Chondrocyte (in vitro differentiated cells): ENCODE results near the gene AGBL4. TPM values are rescaled to one million over a fixed set of nuclear protein-coding genes. Genes with fewer than 3 reads are reported as not detected.

Source experiments
- DNase-seq: peaks from one replicate; pipeline ENCODE4 v3.0.0; 2021; ENCODE audit warnings: mixed read lengths, low spot score
- H3K27ac Mint-ChIP-seq: one replicate; pipeline ENCODE4 v1.8.0; 2021; ENCODE audit warnings: mild to moderate bottlenecking, moderate library complexity, mixed read lengths; ENCODE audit not compliant: unreplicated experiment
- H3K27me3 Mint-ChIP-seq: 2 replicates; pipeline ENCODE4 v1.8.0; 2021; ENCODE audit warnings: low read depth, mixed read lengths
- H3K36me3 Mint-ChIP-seq: 2 replicates; pipeline ENCODE4 v1.8.0; 2021; ENCODE audit warnings: low read depth, mixed read lengths
- H3K4me1 Mint-ChIP-seq: 2 replicates; pipeline ENCODE4 v1.8.0; 2021; ENCODE audit warnings: low read depth, mild to moderate bottlenecking, mixed read lengths
- H3K4me3 Mint-ChIP-seq: one replicate; pipeline ENCODE4 v1.8.0; 2021; ENCODE audit warnings: mild to moderate bottlenecking, moderate library complexity, mixed read lengths; ENCODE audit not compliant: unreplicated experiment
- H3K9me3 Mint-ChIP-seq: 2 replicates; pipeline ENCODE4 v1.8.0; 2021; ENCODE audit warnings: low read depth, mixed read lengths
- CTCF ChIP-seq: fragments of 200-600 bp; sonication (generic); IDR thresholded peaks from 2 replicates; pipeline ENCODE4 v1.5.0; 2021; ENCODE audit warnings: antibody characterized with exemption, mild to moderate bottlenecking, moderate library complexity
- total RNA-seq: library from RNA; stranded (reverse); gene quantifications from 3 replicates; pipeline ENCODE4 v1.2.1, GENCODE V29; 2021

AGBL4 gene
- total RNA-seq, 1 donor from 2014 or later, result not detected

- no peak overlapping the region for H3K4me3 Mint-ChIP-seq
- no peaks in the 10 kb centered on the region for H3K36me3 Mint-ChIP-seq
- TF ChIP-seq CTCF, result no peak
- no peaks in the 10 kb centered on the region for H3K27me3 Mint-ChIP-seq
- DNase-seq, result no peak
- no peaks in the 10 kb centered on the region for H3K4me1 Mint-ChIP-seq
- no peak overlapping the region for H3K27ac Mint-ChIP-seq
- H3K9me3 Mint-ChIP-seq, result peaks cover 53% of the 10 kb centered on the region
Observed at GRCh38 chr1:49630156-49630555, 393.6 kb downstream of the AGBL4 start.

DNA sequence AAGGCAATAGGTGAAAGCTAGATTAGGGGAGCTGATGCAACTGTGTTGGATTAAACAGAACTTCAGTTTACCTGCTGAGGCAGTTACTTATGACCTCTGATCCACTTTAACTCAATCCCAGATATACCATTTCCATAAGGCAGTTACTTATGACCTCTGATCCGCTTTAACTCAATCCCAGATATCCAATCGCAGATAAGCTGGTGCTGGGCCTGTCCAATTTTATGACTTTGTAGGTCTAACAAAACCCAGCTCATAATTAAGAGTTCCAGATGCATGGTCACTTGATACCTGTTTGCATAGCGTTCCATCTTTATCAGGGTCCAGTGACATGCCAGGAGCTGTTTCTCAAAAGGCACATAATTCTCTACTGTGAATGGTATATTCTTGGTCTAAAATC is 396.0 kb downstream of the AGBL4 start:
- H3K9me3 Mint-ChIP-seq, result peaks cover 63% of the 10 kb centered on the region

GRCh38 chr1:49626472-49626871 is 397.3 kb downstream of the AGBL4 start:
- H3K4me3 Mint-ChIP-seq, result no peak overlapping the region
- H3K4me1 Mint-ChIP-seq, result no peaks in the 10 kb centered on the region
- peaks cover 58% of the 10 kb centered on the region for H3K9me3 Mint-ChIP-seq
- no peaks in the 10 kb centered on the region for H3K36me3 Mint-ChIP-seq
- H3K27ac Mint-ChIP-seq, result no peak overlapping the region
- no peaks in the 10 kb centered on the region for H3K27me3 Mint-ChIP-seq
- TF ChIP-seq CTCF, result no peak
- no peak for DNase-seq

More for the DNA sequence above, 396.0 kb downstream of the AGBL4 start:
- Mint-ChIP-seq H3K27me3 (no peaks in the 10 kb centered on the region), H3K4me3 (no peak overlapping the region), H3K36me3 (no peaks in the 10 kb centered on the region), H3K4me1 (no peaks in the 10 kb centered on the region), H3K27ac (no peak overlapping the region)
- no peak for DNase-seq
- no peak for TF ChIP-seq CTCF

GRCh38 chr1:49622877-49623276 is 400.9 kb downstream of the AGBL4 start:
- Mint-ChIP-seq H3K27ac (no peak overlapping the region), H3K36me3 (no peaks in the 10 kb centered on the region), H3K27me3 (no peaks in the 10 kb centered on the region), H3K9me3 (peaks cover 52% of the 10 kb centered on the region), H3K4me3 (no peak overlapping the region), H3K4me1 (no peaks in the 10 kb centered on the region)
- DNase-seq, result no peak
- TF ChIP-seq CTCF, result no peak

DNA sequence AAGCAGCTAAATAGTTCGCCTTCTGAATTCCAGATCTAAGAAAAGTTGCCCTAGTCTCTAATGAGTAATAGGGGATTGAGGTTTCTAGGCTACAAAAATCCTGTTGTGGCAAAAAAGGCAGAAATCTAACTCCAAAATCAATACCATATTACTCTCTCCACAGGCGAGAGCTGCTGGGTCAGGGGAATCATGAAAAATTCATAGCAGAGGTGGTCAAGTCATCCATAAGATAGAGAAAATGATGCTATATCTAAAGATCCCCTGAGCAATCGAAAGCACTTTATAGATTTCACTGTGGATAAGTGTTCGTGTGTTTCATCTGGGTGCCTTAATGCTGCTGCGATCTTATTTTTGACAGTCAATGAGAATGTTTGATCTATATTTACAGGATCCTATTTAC is 417.7 kb downstream of the AGBL4 start:
- H3K9me3 Mint-ChIP-seq, result peaks cover 52% of the 10 kb centered on the region
- no peaks in the 10 kb centered on the region for H3K27me3 Mint-ChIP-seq

More for the DNA sequence above, 417.7 kb downstream of the AGBL4 start:
- no peak for TF ChIP-seq CTCF
- Mint-ChIP-seq H3K4me1 (no peaks in the 10 kb centered on the region), H3K36me3 (no peaks in the 10 kb centered on the region), H3K4me3 (no peak overlapping the region), H3K27ac (no peak overlapping the region)
- no peak for DNase-seq
